Activated CD4-positive, CD25-positive, alpha-beta regulatory T cell treated with anti-CD3 and anti-CD28 coated beads, Interleukin-2, amount 50 U/mL, for 72 hours (primary cell): ENCODE results near the gene INPP4B.

Experiments
- DNase-seq: peaks from one replicate; pipeline ENCODE4 v3.0.0; 2021

The INPP4B gene

DNA sequence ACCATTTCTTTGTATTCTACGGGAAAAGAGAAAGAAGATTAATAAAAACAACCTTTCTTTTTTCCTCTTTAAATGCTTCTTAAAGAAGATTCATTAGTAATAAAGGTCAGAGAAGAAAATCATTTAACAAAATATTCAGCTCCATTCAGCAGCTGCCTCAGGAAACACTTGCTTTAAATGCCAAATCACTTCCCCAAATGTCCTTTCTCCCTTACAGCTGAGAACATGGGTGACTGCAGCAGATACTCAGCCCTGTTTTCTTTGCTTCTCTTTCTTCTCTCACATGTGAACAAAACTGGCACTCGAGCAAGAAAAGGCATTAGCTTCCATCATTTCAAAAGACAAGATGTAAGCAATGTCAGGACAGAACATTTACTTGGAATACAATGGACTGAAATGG is 120.2 kb downstream of the INPP4B start:
- no peak for DNase-seq

DNA sequence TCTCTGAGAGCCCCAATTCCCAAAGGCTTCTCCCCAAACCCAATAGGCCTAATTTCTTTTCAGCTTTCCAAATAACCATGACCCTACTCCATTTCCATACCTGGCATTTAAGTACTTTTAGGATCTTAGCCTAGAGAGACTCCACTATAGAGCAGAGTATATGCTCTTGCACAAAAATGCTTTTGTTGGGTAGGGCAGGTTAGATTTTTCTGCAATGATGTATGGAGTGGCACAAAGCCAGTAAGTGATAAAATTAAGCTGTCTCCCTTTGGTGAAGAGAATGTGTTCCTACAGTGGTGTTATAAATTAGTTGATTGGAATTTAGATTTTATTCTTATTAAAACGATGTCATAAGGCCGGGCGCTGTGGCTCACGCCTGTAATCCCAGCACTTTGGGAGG is 124.9 kb downstream of the INPP4B start:
- no peak for DNase-seq

DNA sequence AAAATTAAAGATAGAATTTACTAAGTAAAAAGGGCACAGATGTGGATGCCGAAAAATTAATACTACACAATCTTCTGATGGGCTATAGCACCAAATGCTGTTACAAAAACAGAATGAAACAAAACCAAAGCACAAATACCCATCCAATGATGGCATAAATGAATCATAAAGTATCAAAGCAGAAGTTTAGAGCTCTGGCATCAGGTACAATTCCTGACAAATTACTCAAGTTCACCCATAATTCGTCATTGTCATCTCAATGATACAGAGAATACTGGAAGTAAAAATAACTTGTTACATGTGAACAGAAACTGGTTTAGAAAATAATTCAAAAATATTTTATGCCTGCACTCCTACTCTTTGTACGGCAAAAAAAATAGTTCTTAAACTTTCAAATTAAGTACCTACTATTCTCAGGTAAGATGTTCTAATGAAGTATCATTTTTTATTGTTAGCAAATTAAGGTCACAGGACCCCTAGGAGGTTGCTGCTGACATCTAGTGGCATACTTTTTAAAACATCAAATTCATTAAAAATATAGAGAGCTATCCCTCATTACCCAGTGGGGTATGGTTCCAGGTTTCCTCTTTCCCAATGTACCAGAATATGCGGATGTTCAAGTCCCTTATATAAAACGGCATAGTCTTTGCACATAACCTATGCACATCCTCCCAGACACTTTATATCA is 126.1 kb downstream of the INPP4B start:
- DNase-seq: no peak

DNA sequence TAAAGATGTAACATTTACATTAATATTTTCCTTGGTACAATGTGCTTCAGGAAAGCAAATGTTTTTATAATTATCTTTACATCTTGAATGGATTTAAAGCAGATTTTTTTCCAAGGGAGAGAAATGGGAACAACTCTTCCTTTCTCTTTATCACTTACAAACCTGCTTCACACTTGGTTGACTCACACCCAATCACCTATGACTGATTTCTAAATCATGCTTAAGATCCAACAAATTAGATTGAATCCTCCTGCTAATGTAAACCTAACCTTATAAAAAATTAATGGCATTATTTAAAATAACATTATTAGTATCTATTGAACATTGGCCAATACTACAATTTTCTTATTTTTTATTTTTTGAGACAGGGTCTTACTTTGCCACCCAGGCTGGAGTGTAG is 127.1 kb downstream of the INPP4B start:
- no peak for DNase-seq

DNA sequence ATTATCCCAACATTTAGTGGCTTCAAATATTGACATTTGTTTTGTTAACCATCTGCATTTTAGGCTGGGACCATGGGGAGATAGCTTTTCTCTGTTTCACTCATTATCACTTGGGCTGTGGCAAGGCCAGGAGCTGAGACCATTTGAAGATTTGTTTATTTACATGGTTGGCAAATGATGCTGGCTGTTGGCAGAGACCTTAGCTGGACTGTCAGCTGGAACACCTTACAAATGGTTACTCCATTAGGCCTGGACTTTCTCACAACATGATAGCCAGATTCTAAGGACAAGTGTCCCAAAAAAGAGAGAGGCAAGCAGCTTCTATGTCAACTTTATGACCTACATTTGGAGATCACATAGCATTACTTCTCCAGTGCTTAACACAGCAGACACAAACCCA is 130.4 kb downstream of the INPP4B start:
- DNase-seq: no peak

DNA sequence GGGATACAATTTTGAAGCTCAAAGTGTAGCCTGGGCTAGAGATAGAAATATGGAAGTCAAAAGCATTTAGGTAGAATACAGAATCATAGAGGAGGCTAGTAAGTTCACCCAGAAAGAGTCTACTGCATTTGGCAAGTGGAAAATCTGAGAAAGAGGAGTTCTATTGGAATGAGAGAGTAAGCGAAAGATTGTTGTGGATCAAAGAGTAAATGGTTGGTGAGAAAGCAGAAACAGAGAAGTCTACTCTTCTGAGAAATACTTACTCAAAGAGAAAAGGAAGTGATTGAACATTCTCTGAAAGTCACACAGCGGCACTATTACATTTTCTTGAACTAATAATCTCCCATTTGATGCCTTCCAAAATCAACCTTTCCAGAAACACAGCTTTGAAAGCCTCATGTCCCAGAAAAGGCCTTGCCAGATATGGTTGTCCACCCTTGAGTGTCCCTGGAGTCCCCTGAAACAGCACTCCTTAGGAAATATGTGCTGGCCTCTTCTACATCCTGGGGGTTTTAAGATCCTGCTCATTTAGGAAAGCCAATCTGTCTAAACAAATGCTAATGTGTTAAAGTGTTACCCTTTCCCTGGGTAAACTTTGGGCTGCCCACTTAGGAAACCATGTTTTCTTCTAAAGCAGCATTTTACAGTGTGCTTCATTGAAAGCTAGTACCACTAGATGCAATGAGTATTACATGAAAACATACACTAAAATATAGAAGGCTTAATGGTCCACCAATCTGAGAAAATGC is 132.6 kb downstream of the INPP4B start:
- DNase-seq: no peak

DNA sequence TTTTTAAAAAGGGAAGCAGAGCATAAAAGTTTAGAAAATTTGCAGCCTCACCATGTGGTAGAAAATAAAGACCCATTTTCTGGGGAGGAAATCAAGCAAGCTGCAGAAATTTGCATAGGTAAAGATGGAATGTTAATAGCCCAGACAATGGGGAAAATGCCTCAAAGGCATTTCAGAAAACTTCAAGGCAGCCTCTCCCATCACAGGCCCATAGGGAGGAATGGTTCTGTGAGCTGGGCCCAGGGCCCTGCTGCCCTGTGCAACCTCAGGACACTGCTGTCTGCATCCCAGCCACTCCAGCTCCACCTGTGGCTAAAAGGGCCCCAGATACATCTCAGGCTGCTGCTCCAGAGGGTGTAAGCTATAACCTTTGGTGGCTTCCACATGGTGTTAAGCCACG is 137.9 kb downstream of the INPP4B start:
- no peak for DNase-seq

DNA sequence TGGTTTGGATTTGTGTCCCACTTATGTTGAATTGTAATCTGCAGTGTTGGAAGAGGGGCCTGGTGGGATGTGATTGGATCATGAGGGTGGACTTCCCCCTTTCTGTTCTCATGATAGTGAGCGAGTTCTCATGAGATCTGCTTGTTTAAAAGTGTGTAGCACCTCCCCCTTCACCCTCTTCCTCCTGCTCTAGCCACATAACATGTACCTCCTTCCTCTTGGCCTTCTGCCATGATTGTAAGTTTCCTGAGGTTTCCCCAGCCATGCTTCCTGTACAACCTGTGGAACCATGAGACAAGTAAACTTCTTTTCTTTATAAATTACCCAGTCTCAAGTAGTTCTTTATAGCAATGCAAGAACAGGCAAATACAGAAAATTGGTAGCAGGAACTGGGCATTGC is 138.7 kb downstream of the INPP4B start:
- no peak for DNase-seq

DNA sequence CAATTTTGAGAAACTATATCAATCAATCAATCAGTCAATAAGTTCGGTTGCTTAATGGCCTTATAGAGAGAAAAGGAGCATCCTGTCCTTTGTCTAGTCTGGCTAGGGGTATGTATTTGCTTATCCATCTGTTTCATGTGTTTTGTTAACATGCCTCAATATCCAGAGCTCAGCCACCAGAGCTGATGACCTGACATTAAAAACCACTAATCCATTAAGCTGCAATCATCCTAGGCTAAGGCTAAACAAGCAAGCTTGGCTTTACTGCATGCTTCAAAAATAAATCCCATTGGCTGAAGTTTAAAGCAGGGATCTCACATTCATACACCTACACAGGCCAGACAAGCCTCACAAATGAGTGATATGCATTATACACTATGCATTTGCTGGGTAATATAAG is 139.7 kb downstream of the INPP4B start:
- no peak for DNase-seq

DNA sequence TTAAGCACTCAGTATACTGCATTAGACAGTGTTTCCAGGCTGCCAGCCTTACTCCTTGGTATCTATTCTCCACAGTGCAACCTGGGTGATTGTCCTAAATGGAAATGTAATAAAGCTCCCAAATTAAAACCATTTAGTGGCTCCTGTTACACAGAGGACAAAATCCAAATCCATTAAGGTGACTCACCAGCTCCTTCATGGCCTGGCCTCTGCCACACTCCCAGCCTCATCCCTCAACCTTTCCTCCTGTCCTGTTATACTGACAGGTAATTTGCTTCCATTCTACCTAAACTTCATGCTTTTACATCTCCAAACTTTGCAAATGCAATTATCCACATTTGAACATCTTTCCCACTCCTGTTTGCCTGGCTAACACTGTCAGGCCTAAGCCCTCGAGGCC is 140.3 kb downstream of the INPP4B start:
- no peak for DNase-seq

DNA sequence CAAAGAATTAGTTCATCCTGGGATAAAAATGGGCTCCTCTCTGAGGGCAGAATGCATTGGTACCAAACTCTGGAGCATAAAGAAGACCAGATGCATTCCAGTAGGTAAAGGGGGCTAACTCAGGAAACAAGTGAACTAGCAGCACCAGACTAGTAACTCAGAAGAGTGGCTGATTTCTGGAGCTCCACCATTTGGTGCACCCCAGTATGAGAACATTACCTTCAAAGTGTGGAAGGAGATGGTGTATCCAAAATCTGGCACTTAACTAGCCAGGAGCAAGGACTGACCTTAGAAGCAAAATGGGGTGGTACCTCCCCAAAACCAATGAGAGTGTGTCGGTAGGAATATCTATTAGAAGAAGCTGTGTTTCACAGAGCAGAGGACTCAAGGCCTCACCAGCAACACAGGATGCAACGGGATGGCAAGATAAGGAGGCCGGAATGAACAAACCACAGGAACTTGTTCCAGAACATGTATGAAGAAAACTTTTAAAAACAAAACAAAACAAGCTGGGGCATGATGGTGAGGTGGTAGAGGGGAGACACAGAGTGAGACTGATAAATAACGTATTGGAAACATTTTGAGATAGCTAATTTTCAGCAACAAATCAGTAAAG is 142.3 kb downstream of the INPP4B start:
- DNase-seq: no peak

DNA sequence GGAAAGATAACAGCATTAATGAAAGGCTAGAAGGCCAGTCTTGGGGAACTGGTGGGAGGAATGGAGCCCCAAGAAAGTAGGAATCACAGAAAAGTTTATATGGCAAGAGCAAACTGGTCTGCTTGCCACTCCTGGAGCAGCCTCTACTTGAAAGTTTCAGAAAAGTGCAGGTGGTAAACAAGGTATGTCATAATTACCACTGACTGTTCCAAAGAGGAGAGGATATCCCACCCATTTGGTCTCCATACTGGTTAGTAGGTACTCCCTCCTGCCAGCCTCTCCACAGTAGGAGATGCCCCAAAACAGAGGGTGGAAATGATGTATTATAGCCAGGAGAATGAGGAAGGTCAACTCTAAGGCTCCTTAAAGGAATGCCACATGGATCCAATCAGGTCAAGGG is 145.1 kb downstream of the INPP4B start:
- no peak for DNase-seq

DNA sequence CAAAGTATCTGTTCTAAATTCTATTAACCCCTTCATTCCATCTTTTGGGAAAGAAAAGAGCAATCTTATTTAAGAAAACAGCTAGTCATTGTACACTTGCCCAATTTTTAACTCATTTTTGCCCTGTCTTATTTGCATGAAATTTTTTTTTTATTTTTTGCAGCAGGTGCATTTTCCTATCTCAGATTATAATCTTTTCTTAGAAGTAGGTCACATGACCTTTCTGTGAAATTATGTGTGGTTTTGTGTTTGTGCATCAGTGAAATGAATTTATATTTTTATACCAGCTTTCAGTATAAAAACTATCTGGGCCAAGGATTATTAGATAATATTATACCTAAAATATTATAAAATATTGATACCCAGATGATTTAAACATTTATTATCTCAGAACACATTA is 145.6 kb downstream of the INPP4B start:
- no peak for DNase-seq

DNA sequence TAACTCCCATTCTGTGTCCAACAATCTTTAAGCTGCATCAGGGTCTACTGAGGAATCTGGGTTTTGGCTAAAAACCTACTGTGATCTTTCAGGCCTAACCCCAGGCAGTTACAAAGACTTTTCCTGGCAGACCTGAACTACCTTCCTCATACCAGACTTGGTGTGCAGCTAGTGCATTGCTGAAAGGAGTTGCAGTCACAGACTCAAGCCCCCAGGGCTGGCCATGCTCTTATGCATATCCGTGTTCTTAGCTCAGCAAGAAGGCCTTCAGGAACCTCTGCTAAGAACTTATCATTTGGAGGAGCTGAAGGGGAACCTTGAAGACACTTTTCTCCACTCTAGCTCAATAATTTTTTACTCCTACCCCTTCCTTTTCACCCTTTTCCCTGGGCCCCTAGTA is 147.5 kb downstream of the INPP4B start:
- no peak for DNase-seq

DNA sequence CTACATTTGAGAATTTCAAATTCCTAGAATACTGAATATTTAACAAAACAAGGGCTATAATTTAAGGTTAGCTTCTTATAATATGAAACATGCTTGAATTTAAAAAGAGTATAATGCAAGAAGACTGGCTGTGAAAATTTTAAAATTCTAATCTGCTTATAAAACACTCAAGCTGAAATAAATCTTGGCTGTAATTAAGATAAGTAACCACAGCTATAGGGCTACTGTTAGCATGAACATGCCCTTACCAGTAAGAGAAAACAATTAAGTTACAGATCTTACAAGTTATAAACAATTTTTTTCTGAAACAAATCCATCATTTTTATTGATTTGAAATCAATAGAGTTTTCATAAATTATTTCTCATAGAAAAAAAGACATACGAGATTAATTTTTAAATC is 148.2 kb downstream of the INPP4B start:
- no peak for DNase-seq

DNA sequence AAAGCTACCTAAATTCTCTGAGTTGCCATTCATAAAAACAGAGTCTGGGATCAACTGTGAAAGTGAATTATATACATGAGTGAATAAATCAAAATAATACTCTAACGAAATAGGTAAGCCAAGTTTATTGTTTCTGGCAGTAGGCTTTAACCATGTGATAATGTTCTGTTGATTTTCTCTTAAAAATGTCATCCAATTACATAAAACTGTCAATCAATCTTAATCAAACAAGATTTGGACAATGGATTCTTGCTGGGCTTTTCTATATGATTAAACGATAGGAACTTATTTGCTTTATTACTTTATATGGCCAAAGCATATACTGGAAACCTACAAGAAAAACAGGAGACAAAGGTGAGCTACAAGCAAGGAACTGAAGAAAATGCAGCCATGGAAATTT is 148.8 kb downstream of the INPP4B start:
- DNase-seq: no peak

DNA sequence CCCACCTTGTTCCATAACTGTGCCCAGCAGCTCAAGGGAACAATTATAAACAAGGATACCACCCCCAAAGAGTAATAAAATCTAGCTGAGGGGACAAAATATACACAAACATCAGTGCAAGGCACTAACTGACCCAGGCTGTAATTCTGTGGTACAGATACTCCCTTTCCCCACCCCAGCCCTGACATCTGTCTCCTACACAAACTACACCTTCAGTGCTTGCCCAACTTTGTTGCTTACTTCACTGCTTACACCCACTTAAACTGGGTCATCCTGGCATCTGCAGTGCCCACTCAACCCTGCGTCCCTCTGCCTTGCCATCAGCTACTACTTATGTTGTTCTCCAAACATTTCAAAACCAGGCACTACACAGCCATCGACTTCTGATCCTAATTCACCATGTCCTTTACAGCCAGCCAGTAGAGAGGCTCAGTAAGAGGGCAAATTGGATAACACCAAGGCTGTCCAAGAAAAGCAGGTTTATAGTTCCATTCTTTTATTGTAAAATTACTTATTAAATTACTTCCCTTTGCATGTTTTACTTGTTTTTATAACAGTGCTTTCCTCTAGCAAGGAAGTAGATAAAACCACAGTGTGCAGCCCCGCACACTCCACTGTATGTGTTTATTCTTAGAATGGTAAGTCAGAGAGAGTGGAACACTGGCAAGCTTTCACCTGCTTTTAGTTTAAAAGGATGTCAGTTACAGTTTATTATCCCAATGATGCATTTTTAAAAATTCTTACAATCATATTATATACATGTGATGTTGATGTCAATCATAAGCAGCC is 149.6 kb downstream of the INPP4B start:
- no peak for DNase-seq

DNA sequence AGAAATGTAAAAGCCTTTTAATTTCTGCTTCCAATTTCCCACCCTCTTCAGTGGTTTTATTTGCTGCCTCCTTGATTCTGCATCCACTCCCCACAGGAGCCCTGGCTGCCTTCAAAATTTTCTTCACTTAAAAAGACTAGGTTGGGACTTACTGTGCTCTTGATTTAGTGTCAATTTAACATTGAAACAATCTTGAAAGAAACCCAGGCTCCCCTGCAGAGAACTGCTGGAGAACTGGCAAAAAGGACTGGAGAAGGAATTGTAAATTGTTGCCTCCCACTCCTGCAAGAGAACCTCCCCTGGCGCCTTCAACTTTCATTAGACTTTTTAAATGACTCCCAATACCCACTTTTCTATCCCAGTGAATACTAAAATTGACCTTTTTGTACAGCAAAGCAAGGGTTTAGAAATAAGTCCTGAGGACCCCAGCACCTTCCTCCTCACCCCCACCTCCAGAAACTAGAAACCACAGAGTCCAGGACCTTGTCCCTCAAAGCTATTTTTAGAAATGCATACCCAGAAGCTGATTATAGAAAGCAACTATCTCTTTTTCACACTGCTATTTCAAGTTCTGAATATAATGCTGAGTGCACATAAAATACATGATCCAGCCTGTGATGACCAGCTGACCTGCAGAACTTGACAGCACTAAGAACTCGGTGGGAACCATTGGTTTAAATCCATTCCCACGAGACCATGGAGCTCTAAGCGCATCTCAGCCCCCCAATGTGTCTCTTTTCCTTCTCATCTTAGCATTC is 155.5 kb downstream of the INPP4B start:
- DNase-seq: no peak

DNA sequence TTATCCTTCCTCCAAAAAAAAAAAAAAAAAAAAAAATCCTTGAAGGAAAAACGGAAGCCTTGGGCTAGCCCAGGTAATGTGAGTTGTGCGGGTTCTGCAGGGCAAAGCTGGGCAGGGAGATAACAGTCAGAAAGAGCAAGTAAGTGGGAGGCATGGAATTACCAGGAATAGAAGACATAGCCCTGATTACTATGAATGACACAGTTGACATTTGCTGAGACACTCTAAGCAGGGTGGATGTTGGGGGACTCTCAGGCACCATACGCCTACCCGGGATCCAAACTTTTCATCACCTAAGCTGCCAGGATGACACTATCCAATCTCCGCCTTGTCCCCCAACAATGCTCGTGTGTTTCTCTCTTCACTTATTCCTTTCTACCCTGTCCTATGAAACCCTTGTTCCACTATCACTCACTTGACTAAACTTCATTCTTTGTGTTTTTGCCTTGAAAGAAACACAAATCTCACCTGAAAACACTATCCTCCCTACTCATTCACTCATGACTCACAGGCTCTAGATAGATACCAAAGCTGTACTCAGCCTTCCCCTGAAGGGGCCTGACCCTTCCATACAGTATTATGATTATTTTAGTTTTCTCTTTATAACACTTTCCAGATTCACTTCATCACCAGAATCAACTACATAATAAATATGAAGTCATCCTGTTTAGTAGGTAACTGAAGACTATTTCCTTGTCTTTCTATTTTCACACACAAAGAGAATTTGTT is 158.4 kb downstream of the INPP4B start:
- DNase-seq: no peak

DNA sequence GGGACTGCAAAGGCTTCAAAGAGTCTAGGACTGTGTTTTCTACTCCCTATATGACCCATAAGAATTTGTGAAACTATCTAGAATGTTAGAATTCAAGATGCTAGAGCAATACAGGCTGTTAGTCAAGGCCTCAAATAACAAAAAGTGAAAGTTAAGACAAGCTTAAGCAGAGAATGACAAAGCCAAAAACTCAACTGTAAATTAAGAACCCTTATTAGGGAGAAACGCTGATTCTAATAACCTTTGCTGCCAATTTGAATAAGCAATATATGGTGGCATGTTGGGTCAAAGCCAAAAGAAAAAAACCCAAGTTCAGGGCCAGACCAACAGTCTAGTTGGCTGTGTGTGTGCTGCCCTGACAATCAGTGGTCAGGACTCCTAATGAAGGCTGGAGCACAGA is 160.0 kb downstream of the INPP4B start:
- no peak for DNase-seq

DNA sequence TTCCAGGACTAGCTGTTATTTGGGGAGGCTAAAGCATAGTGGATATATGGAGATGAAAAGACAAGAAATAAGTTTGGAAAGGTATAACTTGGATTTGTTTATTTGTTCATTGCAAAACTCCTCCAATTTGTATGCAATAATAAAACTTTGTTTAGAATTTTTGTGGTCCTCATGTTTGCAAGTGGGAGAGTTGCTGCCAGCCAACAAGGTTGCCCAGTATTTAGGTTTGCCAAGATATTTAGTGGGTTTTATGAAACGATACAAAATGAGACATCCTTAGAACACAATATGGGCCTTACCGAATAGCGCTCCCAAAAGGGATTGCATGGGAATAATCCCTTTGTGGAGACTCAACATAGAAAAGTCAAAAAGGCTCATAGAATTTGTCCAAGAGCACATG is 162.1 kb downstream of the INPP4B start:
- DNase-seq: no peak

DNA sequence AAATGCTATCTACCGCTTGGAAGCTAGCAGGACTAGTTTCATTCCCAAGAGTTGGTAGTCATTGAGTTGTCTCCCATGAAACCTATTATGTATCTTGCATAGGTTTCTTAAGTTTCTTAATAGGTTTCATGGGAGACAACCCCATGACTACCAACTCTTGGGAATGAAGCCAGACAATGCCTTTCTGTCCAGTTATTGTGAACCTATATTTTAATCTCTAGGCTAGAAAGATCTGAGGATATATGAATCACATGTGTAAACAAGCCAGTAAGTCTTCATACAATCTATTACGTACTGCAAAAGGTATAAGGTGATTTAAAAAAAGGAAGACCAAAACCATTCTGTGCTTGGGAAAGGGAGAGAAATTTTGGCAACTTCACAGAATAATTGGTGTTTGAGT is 162.6 kb downstream of the INPP4B start:
- no peak for DNase-seq
